HCT116 (cell line): Measurements from ENCODE around the gene DYNC1I1.

Experiments
- ATF3 ChIP-seq: IDR thresholded peaks from 2 replicates; pipeline ENCODE4 v1.6.1; 2012
- CTCF ChIP-seq, 3 experiments: fragments of 200-600 bp in 1 of 3; sonication (generic) in 1 of 3; IDR thresholded peaks in 2 of 3; conservative IDR thresholded peaks in 1 of 3; 2 replicates each; pipeline ENCODE4 v1.5.1; 2012 to 2017; ENCODE audit warnings: low read depth in 2 of 3, low read length in 2 of 3, antibody characterized with exemption in 1 of 3, borderline replicate concordance in 1 of 3, control low read depth in 1 of 3, mild to moderate bottlenecking in 1 of 3, mixed read lengths in 1 of 3, mixed run types in 1 of 3, moderate library complexity in 1 of 3; ENCODE audit not compliant: insufficient read depth in 1 of 3
- ELF1 ChIP-seq: IDR thresholded peaks from 2 replicates; pipeline ENCODE4 v1.6.1; 2012; ENCODE audit warnings: low read depth, borderline replicate concordance
- EZH2 ChIP-seq: fragments of 200-600 bp; sonication (generic); IDR thresholded peaks from 2 replicates; pipeline ENCODE4 v1.6.1; 2017; ENCODE audit warnings: antibody characterized with exemption, mixed run types
- EZH2phosphoT487 ChIP-seq: fragments of 200-600 bp; IDR thresholded peaks from 2 replicates; pipeline ENCODE4 v1.6.1; 2018; ENCODE audit warnings: antibody characterized with exemption, borderline replicate concordance
- POLR2A ChIP-seq: IDR thresholded peaks from 2 replicates; pipeline ENCODE4 v1.7.0; 2011; ENCODE audit warnings: borderline replicate concordance; ENCODE audit not compliant: insufficient read depth, insufficient read length; ENCODE audit errors: extremely low read depth
- POLR2AphosphoS5 ChIP-seq: IDR thresholded peaks from 2 replicates; pipeline ENCODE4 v1.6.1; 2011; ENCODE audit warnings: mild to moderate bottlenecking, low read depth, low read length, moderate library complexity
- RAD21 ChIP-seq: IDR thresholded peaks from 2 replicates; pipeline ENCODE4 v1.6.1; 2012; ENCODE audit warnings: low read depth, mild to moderate bottlenecking
- YY1 ChIP-seq: IDR thresholded peaks from 2 replicates; pipeline ENCODE4 v1.6.1; 2011; ENCODE audit warnings: low read length, low read depth, moderate library complexity, mild to moderate bottlenecking; ENCODE audit not compliant: insufficient replicate concordance; ENCODE audit errors: extremely low read depth
- ZNF274 ChIP-seq: fragments of 200-500 bp; sonication (Bioruptor generic); IDR thresholded peaks from 2 replicates; pipeline ENCODE4 v1.6.1; 2014; ENCODE audit warnings: mild to moderate bottlenecking, low read depth, low read length, inconsistent platforms

GRCh38 chr7:96033009-96033598 is 260.8 kb downstream of the DYNC1I1 start:
- TF ChIP-seq CTCF (IDR thresholded peaks at IDR 0.05 in 2 of 3, conservative IDR thresholded peaks at IDR 0.05 in 1 of 3; ENCODE audit: borderline replicate concordance in 1 of 3, insufficient read depth in 1 of 3, low read depth in 2 of 3, low read length in 2 of 3) (no peak), POLR2AphosphoS5 (no peak), ATF3 (no peak), YY1 (no peak), EZH2phosphoT487 (no peak), POLR2A (no peak), ELF1 (no peak), RAD21 (no peak), EZH2 (no peak), ZNF274 (no peak)
